H9 (cell line): Measurements from ENCODE around the gene DIP2A. TPM values are rescaled to one million over a fixed set of nuclear protein-coding genes. Genes with fewer than 3 reads are reported as not detected.

Experiments
- DNase-seq: peaks from one replicate; pipeline ENCODE4 v3.0.0-alpha.2; 2017
- H2AFZ ChIP-seq: one replicate; pipeline ENCODE4 v1.6.1; 2013; ENCODE audit warnings: mild to moderate bottlenecking, low read length, control low read depth, moderate library complexity
- H2AK5ac ChIP-seq: 2 replicates; pipeline ENCODE4 v1.6.1; 2013; ENCODE audit warnings: low read length, control low read depth, mixed read lengths; ENCODE audit not compliant: insufficient read length
- H2BK120ac ChIP-seq: one replicate; pipeline ENCODE4 v1.6.1; 2013; ENCODE audit warnings: low read depth, mild to moderate bottlenecking, low read length, control low read depth, inconsistent platforms; ENCODE audit not compliant: poor library complexity, severe bottlenecking
- H2BK12ac ChIP-seq: 2 replicates; pipeline ENCODE4 v1.6.1; 2013; ENCODE audit warnings: low read length, control low read depth, mixed read lengths, low read depth; ENCODE audit not compliant: insufficient read length
- H2BK15ac ChIP-seq: 2 replicates; pipeline ENCODE4 v1.6.1; 2013; ENCODE audit warnings: low read depth, low read length, control low read depth
- H2BK20ac ChIP-seq: one replicate; pipeline ENCODE4 v1.6.1; 2013; ENCODE audit warnings: low read depth, mild to moderate bottlenecking, low read length, control low read depth, inconsistent platforms; ENCODE audit not compliant: poor library complexity, severe bottlenecking
- H2BK5ac ChIP-seq: 2 replicates; pipeline ENCODE4 v1.6.1; 2013; ENCODE audit warnings: low read length, control low read depth, mixed read lengths; ENCODE audit not compliant: insufficient read length
- H3K14ac ChIP-seq: 2 replicates; pipeline ENCODE4 v1.6.1; 2013; ENCODE audit warnings: low read length, control low read depth; ENCODE audit not compliant: insufficient read depth
- H3K18ac ChIP-seq: 2 replicates; pipeline ENCODE4 v1.6.1; 2013; ENCODE audit warnings: low read depth, mild to moderate bottlenecking, mixed read lengths, low read length, control low read depth; ENCODE audit not compliant: insufficient read length
- H3K23ac ChIP-seq: 2 replicates; pipeline ENCODE4 v1.6.1; 2013; ENCODE audit warnings: low read length, control low read depth, mixed read lengths, low read depth; ENCODE audit not compliant: insufficient read length
- H3K23me2 ChIP-seq: 2 replicates; pipeline ENCODE4 v1.6.1; 2013; ENCODE audit warnings: low read depth, mild to moderate bottlenecking, mixed read lengths, low read length, control low read depth; ENCODE audit not compliant: insufficient read length, poor library complexity, severe bottlenecking
- H3K27ac ChIP-seq: 2 replicates; pipeline ENCODE4 v1.5.1; 2013; ENCODE audit warnings: low read length, control low read depth, mixed read lengths, low read depth; ENCODE audit not compliant: insufficient read length
- H3K27me3 ChIP-seq: 2 replicates; pipeline ENCODE4 v1.6.1; 2013; ENCODE audit warnings: low read length, control low read depth, inconsistent platforms; ENCODE audit not compliant: insufficient read depth
- H3K4ac ChIP-seq: 2 replicates; pipeline ENCODE4 v1.6.1; 2013; ENCODE audit warnings: low read depth, mild to moderate bottlenecking, control low read depth, inconsistent platforms, low read length, moderate library complexity
- H3K4me1 ChIP-seq: 2 replicates; pipeline ENCODE4 v1.6.1; 2013; ENCODE audit warnings: low read length, control low read depth, inconsistent platforms; ENCODE audit not compliant: insufficient read depth
- H3K4me2 ChIP-seq: 2 replicates; pipeline ENCODE4 v1.6.1; 2013; ENCODE audit warnings: low read length, control low read depth, mixed read lengths; ENCODE audit not compliant: insufficient read length, insufficient read depth
- H3K56ac ChIP-seq: 2 replicates; pipeline ENCODE4 v1.6.1; 2013; ENCODE audit warnings: low read depth, mild to moderate bottlenecking, mixed read lengths, low read length, control low read depth; ENCODE audit not compliant: insufficient read length
- H3K79me1 ChIP-seq: 2 replicates; pipeline ENCODE4 v1.6.1; 2013; ENCODE audit warnings: low read depth, mild to moderate bottlenecking, moderate library complexity, low read length, control low read depth, inconsistent platforms; ENCODE audit not compliant: insufficient read depth, poor library complexity, severe bottlenecking
- H3K79me2 ChIP-seq: 2 replicates; pipeline ENCODE4 v1.6.1; 2013; ENCODE audit warnings: low read length, control low read depth, inconsistent platforms; ENCODE audit not compliant: insufficient read depth
- H3K9ac ChIP-seq: 2 replicates; pipeline ENCODE4 v1.6.1; 2013; ENCODE audit warnings: low read length, control low read depth, mixed read lengths; ENCODE audit not compliant: insufficient read length; ENCODE audit errors: extremely low read depth
- H3K9me3 ChIP-seq: one replicate; pipeline ENCODE4 v1.6.1; 2013; ENCODE audit warnings: low read depth, low read length, inconsistent platforms; ENCODE audit not compliant: control insufficient read depth
- H3T11ph ChIP-seq: one replicate; pipeline ENCODE4 v1.6.1; 2013; ENCODE audit warnings: mild to moderate bottlenecking, low read length, control low read depth, inconsistent platforms
- H4K20me1 ChIP-seq: one replicate; pipeline ENCODE4 v1.6.1; 2013; ENCODE audit not compliant: control insufficient read depth, insufficient read length, insufficient read depth
- H4K5ac ChIP-seq: 2 replicates; pipeline ENCODE4 v1.6.1; 2013; ENCODE audit warnings: low read depth, mild to moderate bottlenecking, mixed read lengths, low read length, control low read depth; ENCODE audit not compliant: insufficient read length
- H4K8ac ChIP-seq: replicated peaks from 2 replicates; pipeline ENCODE4 v1.6.1; 2013; ENCODE audit warnings: low read length, control low read depth, mixed read lengths, low read depth; ENCODE audit not compliant: insufficient read length
- H4K91ac ChIP-seq: 2 replicates; pipeline ENCODE4 v1.6.1; 2013; ENCODE audit warnings: low read depth, mild to moderate bottlenecking, moderate library complexity, mixed read lengths, low read length, control low read depth; ENCODE audit not compliant: insufficient read length
- H3K27ac Mint-ChIP-seq, 3 experiments: 2 replicates in 2 of 3; 3 replicates in 1 of 3; pipeline ENCODE4 v1.8.0; 2020 to 2021; ENCODE audit warnings: mixed read lengths in 3 of 3, mild to moderate bottlenecking in 1 of 3, moderate library complexity in 1 of 3
- H3K27me3 Mint-ChIP-seq: 2 replicates; pipeline ENCODE4 v1.8.0; 2021; ENCODE audit warnings: low read depth, mild to moderate bottlenecking, moderate library complexity, mixed read lengths
- H3K36me3 Mint-ChIP-seq, 3 experiments: 2 replicates in 2 of 3; 3 replicates in 1 of 3; pipeline ENCODE4 v1.8.0; 2020 to 2021; ENCODE audit warnings: low read depth in 3 of 3, mixed read lengths in 3 of 3; ENCODE audit not compliant: insufficient read depth in 1 of 3
- H3K4me1 Mint-ChIP-seq, 2 experiments: 2 replicates each; pipeline ENCODE4 v1.8.0; 2020; ENCODE audit warnings: mixed read lengths in 2 of 2
- H3K4me3 Mint-ChIP-seq, 2 experiments: 2 replicates in 1 of 2; 3 replicates in 1 of 2; pipeline ENCODE4 v1.8.0; 2020 to 2021; ENCODE audit warnings: mild to moderate bottlenecking in 2 of 2, mixed read lengths in 2 of 2, moderate library complexity in 1 of 2
- H3K9me3 Mint-ChIP-seq, 2 experiments: 2 replicates in 1 of 2; 3 replicates in 1 of 2; pipeline ENCODE4 v1.8.0; 2020; ENCODE audit warnings: mild to moderate bottlenecking in 2 of 2, mixed read lengths in 2 of 2, moderate library complexity in 1 of 2
- CTCF ChIP-seq: fragments of 200-600 bp; sonication (generic); conservative IDR thresholded peaks from 3 replicates; pipeline ENCODE4 v1.8.0; 2021; ENCODE audit warnings: antibody characterized with exemption, mild to moderate bottlenecking
- WGBS: extraction: QIAGEN DNeasy Blood & Tissue Kit; methylation state at CpG from one replicate; pipeline ENCODE4 v1.1.7; 2013; ENCODE audit warnings: missing lambda C conversion rate, low lambda C conversion rate, mixed read lengths; ENCODE audit not compliant: insufficient read length; ENCODE audit errors: extremely low coverage; 5-methylcytosine and 5-hydroxymethylcytosine counted together
- total RNA-seq: library from RNA; stranded (reverse); gene quantifications from 2 replicates; pipeline ENCODE4 v1.2.1, GENCODE V29; 2021

The DIP2A gene
- total RNA-seq, 1 experiment from 2014 or later: 25.2 TPM

- no peak overlapping the region for H3K9ac ChIP-seq
- WGBS: no CpG with 5 or more reads among the region's 35 CpGs
- H3K9me3 ChIP-seq: no peaks in the 10 kb centered on the region
- DNase-seq: no peak
- TF ChIP-seq CTCF: no peak
- no peak overlapping the region for H4K5ac ChIP-seq
- H4K91ac ChIP-seq: no peak overlapping the region
- no peak overlapping the region for H3K27ac ChIP-seq
- H3K79me1 ChIP-seq: no peaks in the 10 kb centered on the region
- H4K8ac ChIP-seq: no peak overlapping the region
- Mint-ChIP-seq H3K4me3 (no peak overlapping the region), H3K27me3 (no peaks in the 10 kb centered on the region), H3K4me1 (peaks cover 7 to 11% of the 10 kb centered on the region in 2 experiments; a peak in 3 of 4 replicates), H3K27ac (peak overlapping the region; percentile 70 to 77 (median 72); a peak in 2 of 7 replicates), H3K36me3 (peaks cover 10 to 47% (median 45%) of the 10 kb centered on the region in 3 experiments), H3K9me3 (no peaks in the 10 kb centered on the region)
- no peak overlapping the region for H2BK12ac ChIP-seq
- H3K27me3 ChIP-seq: no peaks in the 10 kb centered on the region
- no peak overlapping the region for H3K18ac ChIP-seq
- H3K4me2 ChIP-seq: no peak overlapping the region
- H4K20me1 ChIP-seq: no peaks in the 10 kb centered on the region
- no peak overlapping the region for H3K23ac ChIP-seq
- no peak overlapping the region for H3K4ac ChIP-seq
- 0 out of 2 replicates have a peak overlapping the region, but pooled peaks have one; percentile 38 for H2BK15ac ChIP-seq
- no peaks in the 10 kb centered on the region for H3K4me1 ChIP-seq
- H3K14ac ChIP-seq: no peak overlapping the region; the same call in 1 of the 2 replicates
- no peak overlapping the region for H3K56ac ChIP-seq
- H2AK5ac ChIP-seq: no peak overlapping the region
- H3K79me2 ChIP-seq: no peaks in the 10 kb centered on the region
- H2AFZ ChIP-seq: no peak overlapping the region
- H2BK20ac ChIP-seq: no peak overlapping the region
- H3T11ph ChIP-seq: no peak overlapping the region
- H2BK5ac ChIP-seq: no peak overlapping the region
- no peaks in the 10 kb centered on the region for H3K23me2 ChIP-seq
- H2BK120ac ChIP-seq: no peak overlapping the region
These were observed 36.7 kb upstream of the DIP2A start for GRCh38 chr21:46421756-46422555.
